Thyroid gland (tissue), 4 donors: ENCODE results near the gene C10orf95. TPM values are rescaled to one million over a fixed set of nuclear protein-coding genes. Genes with fewer than 3 reads are reported as not detected.
A peak's percentile ranks its signal among the peaks of the same experiment; 100 is the strongest.

Experiments used
- DNase-seq, 2 donors: peaks; one replicate each; pipeline ENCODE4 v3.0.0-alpha.2; 2019
- H3K27ac ChIP-seq, 3 donors: fragments of 200-600 bp; sonication (generic); 1 replicate in 2 of 3; 2 replicates in 1 of 3; pipeline ENCODE4 v1.5.1; 2016 to 2019; ENCODE audit warnings: mild to moderate bottlenecking in 1 of 3, moderate library complexity in 1 of 3
- H3K27me3 ChIP-seq: fragments of 200-600 bp; sonication (generic); one replicate; pipeline ENCODE4 v1.5.1; 2019
- H3K36me3 ChIP-seq, 2 donors: fragments of 200-600 bp; sonication (generic); one replicate each; pipeline ENCODE4 v1.5.1; 2016 to 2019
- H3K4me1 ChIP-seq, 2 donors: fragments of 200-600 bp; sonication (generic); one replicate each; pipeline ENCODE4 v1.5.1; 2017 to 2019
- H3K4me3 ChIP-seq, 3 donors: fragments of 200-600 bp; sonication (generic); replicated peaks in 1 of 3; 1 replicate in 2 of 3; 2 replicates in 1 of 3; pipeline ENCODE4 v1.5.1; 2016; ENCODE audit warnings: mild to moderate bottlenecking in 1 of 3
- H3K9me3 ChIP-seq: fragments of 200-600 bp; sonication (generic); one replicate; pipeline ENCODE4 v1.5.1; 2017
- POLR2A ChIP-seq, 2 donors: fragments of 450-650 bp; IDR thresholded peaks; one replicate each; pipeline ENCODE4 v1.6.1; 2017; ENCODE audit warnings: antibody characterized with exemption in 2 of 2, mild to moderate bottlenecking in 2 of 2, moderate library complexity in 1 of 2
- WGBS, 2 donors: methylation state at CpG; one replicate each; pipeline ENCODE4 v1.1.5; 2017; 5-methylcytosine and 5-hydroxymethylcytosine counted together
- intact Hi-C: fragments of 100-400 bp; cut with DNase I; formaldehyde crosslinking; loops from one replicate; pipeline ENCODE4 v1.15.1; 2023
- total RNA-seq, 4 donors: library from RNA; depleted of rRNA; stranded (reverse); fragments of >200 nt; gene quantifications; one replicate each; pipeline ENCODE4 v1.2.3, GENCODE V29; 2016
- TF ChIP-seq, protein P1 (sequence below), 6 experiments: fragments of 200-600 bp in 3 of 6; fragments of 450-650 bp in 3 of 6; sonication (generic) in 3 of 6; IDR thresholded peaks; one replicate each; pipeline ENCODE4 v1.5.1; 2016 to 2019; ENCODE audit warnings: antibody characterized with exemption in 6 of 6, mild to moderate bottlenecking in 2 of 6, inconsistent platforms in 1 of 6, moderate library complexity in 1 of 6

The C10orf95 gene
- total RNA-seq, 4 donors from 2014 or later: 1.1 to 2.9 (median 1.8) TPM

DNA sequence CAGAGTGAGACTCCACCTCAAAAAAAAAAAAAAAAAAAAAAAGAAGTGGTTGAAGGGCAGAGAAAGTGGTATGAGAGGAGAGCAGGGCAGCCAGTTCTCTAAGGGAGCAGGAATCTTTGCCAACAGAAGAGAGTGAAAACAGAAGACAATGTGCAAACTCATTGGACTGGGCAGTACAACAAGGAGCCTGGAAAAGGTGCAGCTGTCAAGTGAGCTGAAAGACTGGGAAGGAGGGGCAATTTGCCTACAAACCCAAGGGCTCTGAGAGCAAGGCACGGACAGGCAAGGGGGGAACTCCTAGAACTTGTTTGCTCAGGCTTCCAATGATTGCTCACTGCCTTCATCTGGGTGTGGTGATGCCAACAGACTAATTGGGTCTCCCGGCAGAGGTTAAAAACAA, 41.6 kb upstream of the C10orf95 start:
- H3K27me3 ChIP-seq: no peaks in the 10 kb centered on the region
- intact Hi-C loops: no loop called here
- no peak overlapping the region for H3K4me3 ChIP-seq
- DNase-seq: peak; percentile 81 to 86
- peaks cover 18 to 21% of the 10 kb centered on the region in 2 donors for H3K4me1 ChIP-seq
- TF ChIP-seq POLR2A (IDR thresholded peaks at IDR 0.05): no peak
- TF ChIP-seq, protein P1, sequence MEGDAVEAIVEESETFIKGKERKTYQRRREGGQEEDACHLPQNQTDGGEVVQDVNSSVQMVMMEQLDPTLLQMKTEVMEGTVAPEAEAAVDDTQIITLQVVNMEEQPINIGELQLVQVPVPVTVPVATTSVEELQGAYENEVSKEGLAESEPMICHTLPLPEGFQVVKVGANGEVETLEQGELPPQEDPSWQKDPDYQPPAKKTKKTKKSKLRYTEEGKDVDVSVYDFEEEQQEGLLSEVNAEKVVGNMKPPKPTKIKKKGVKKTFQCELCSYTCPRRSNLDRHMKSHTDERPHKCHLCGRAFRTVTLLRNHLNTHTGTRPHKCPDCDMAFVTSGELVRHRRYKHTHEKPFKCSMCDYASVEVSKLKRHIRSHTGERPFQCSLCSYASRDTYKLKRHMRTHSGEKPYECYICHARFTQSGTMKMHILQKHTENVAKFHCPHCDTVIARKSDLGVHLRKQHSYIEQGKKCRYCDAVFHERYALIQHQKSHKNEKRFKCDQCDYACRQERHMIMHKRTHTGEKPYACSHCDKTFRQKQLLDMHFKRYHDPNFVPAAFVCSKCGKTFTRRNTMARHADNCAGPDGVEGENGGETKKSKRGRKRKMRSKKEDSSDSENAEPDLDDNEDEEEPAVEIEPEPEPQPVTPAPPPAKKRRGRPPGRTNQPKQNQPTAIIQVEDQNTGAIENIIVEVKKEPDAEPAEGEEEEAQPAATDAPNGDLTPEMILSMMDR (IDR thresholded peaks at IDR 0.05): no peak
- peaks cover 11 to 14% of the 10 kb centered on the region in 2 donors for H3K36me3 ChIP-seq
- 23 to 27% methylated on average over 2 of the region's 2 CpGs for WGBS, 2 donors
- peak overlapping the region in 2 of 3 donors; percentile 1 to 8 for H3K27ac ChIP-seq
- H3K9me3 ChIP-seq: no peaks in the 10 kb centered on the region

DNA sequence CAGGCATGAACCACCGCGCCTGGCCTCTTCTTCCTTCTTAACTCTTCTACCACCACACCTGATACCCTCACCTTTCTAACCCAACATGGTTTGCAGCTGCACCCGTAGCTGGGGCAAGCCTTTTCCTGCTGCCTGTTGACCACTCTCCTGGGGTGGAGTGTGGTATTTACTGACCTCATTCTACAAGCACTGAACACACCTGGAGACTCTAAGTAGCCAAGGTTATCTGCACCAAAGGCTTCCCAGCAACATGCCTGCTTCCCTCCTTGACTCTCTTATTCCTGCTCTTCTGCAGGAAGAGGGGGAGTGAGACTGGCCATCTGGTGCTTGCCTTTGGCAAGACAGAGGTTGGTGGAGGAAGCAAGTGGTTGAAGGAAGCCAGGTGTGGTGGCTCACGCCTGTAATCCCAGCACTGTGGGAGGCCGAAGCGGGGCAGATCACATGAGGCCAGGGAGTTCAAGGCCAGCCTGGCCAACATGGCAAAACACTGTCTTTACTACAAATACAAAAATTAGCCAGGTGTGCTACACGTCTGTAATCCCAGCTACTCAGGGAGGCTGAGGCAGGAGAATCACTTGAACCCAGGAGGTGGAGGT, 41.1 kb upstream of the C10orf95 start:
- H3K4me3 ChIP-seq: no peak overlapping the region
- peaks cover 14 to 19% of the 10 kb centered on the region in 2 donors for H3K36me3 ChIP-seq
- H3K9me3 ChIP-seq: no peaks in the 10 kb centered on the region
- H3K27me3 ChIP-seq: no peaks in the 10 kb centered on the region
- intact Hi-C loops: no loop called here
- peak overlapping the region in 2 of 3 donors; percentile 17 to 36 for H3K27ac ChIP-seq
- no peak for DNase-seq
- peaks cover 18 to 21% of the 10 kb centered on the region in 2 donors for H3K4me1 ChIP-seq
- TF ChIP-seq POLR2A (IDR thresholded peaks at IDR 0.05): no peak
- TF ChIP-seq, protein P1 (IDR thresholded peaks at IDR 0.05): no peak
- WGBS, 2 donors: 92 to 98% methylated on average over 7 of the region's 7 CpGs

DNA sequence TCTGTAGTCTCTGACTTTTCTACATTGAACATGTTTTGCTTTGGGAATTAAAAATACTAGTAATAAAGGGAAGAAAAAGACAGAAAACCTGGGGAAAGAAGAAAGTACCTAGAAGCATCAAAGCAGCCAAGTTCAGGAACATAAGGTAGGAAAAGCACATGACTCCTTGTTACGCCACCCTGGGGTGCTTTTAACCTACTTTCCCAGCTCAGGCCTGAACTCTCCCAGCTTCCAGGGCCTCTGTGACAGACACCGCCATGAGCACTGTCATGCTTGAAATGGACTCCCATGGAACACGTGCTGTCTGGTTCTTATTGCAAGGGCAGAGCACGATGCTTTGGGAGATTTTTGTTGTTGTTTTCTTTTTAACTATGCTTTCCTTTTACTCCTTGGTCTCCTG, 39.8 kb upstream of the C10orf95 start:
- Histone ChIP-seq H3K27me3 (no peaks in the 10 kb centered on the region), H3K4me3 (no peak overlapping the region), H3K9me3 (no peaks in the 10 kb centered on the region), H3K27ac (no peak overlapping the region), H3K36me3 (peaks cover 27 to 32% of the 10 kb centered on the region in 2 donors), H3K4me1 (peaks cover 18 to 21% of the 10 kb centered on the region in 2 donors)
- 85 to 92% methylated on average over 4 of the region's 4 CpGs for WGBS, 2 donors
- TF ChIP-seq, protein P1 (IDR thresholded peaks at IDR 0.05): no peak
- no peak for TF ChIP-seq POLR2A (IDR thresholded peaks at IDR 0.05)
- intact Hi-C loops: no loop called here
- DNase-seq: no peak

DNA sequence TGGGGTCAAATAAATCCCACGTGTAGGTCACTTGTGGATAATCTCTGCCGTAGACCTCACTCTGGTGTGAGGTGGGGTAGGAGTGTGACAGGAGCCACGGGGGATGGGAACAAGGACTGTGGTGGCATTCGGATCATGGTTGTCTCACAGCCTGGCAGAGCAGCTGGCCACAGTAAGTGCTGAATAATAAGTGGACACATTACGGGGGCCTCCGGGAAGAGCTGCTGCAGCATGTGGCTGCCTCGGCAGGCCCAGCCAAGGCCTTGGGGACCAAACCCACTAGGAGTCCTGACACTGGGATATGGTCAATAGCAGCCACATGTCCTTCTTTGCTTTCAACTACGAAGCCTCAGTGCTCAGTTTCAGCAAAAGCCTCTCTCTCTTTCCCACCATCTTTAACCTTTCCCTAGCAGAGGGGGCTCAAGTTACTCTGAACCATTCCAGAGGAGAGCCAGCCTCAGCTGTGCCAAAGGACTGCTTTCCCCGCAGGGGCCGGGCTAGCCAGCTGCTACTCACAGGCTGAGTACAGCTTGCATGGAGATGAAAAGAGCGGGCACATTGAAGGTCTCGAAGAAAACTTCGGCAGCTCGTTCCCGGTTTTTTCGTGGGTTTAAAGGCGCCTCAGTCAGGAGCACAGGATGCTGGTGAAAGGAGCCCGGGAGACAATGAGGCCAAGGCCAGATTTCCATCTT, 33.9 kb upstream of the C10orf95 start:
- no peaks in the 10 kb centered on the region for H3K9me3 ChIP-seq
- H3K27ac ChIP-seq: no peak overlapping the region
- intact Hi-C loops: no loop called here
- H3K4me3 ChIP-seq: no peak overlapping the region
- no peak for DNase-seq
- no peaks in the 10 kb centered on the region for H3K4me1 ChIP-seq
- H3K27me3 ChIP-seq: no peaks in the 10 kb centered on the region
- 89 to 92% methylated on average over 18 of the region's 18 CpGs for WGBS, 2 donors
- H3K36me3 ChIP-seq: peaks cover 86 to 89% of the 10 kb centered on the region in 2 donors
- no peak for TF ChIP-seq POLR2A (IDR thresholded peaks at IDR 0.05)
- TF ChIP-seq, protein P1 (IDR thresholded peaks at IDR 0.05): no peak

DNA sequence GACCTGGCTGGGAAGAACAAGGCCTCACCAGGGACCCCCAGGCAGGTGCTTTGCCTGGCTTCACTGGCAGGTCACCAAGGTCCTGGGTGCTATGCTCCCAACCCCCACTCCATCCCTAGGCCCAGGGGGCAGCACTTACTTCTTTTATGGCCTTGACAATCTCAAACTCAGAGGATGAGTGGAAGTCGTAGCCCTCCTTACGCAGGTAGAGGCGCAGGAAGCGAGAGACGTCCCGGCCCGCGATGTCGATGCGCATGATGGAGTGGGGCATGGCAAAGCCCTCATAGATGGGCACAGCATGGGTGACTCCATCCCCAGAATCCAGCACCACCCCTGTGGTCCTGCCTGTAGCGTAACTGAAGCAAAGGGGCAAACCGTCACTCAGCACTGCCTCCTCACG, 32.7 kb upstream of the C10orf95 start:
- Histone ChIP-seq H3K4me3 (no peak overlapping the region), H3K36me3 (peaks cover 85 to 91% of the 10 kb centered on the region in 2 donors), H3K27ac (no peak overlapping the region), H3K9me3 (no peaks in the 10 kb centered on the region), H3K4me1 (no peaks in the 10 kb centered on the region), H3K27me3 (no peaks in the 10 kb centered on the region)
- no peak for DNase-seq
- intact Hi-C loops: loop anchor here (5.0 kb wide), 1 partner anchor 87 kb away; the partner anchor contains the start of gene NFKB2
- 92 to 99% methylated on average over 13 of the region's 13 CpGs for WGBS, 2 donors
- TF ChIP-seq POLR2A (IDR thresholded peaks at IDR 0.05): no peak
- TF ChIP-seq, protein P1 (IDR thresholded peaks at IDR 0.05): no peak
